CD4-positive, alpha-beta T cell (primary cell): ENCODE data around the gene CCND1. TPM values are rescaled to one million over a fixed set of nuclear protein-coding genes. Genes with fewer than 3 reads are reported as not detected.

Source experiments
- ATAC-seq: fragments of 200-7000 bp; cut with Tn5 transposase; one replicate; pipeline ENCODE4 v1.10.0; 2022; ENCODE audit warnings: mild to moderate bottlenecking; ENCODE audit not compliant: poor library complexity
- CTCF ChIA-PET: fragments of 350-600 bp; sonication (Branson Sonifier 250); formaldehyde crosslinking; loops from one replicate; lab custom pipeline; 2021; ENCODE audit warnings: antibody characterized with exemption, inconsistent platforms; lab: Charles Lee
- POLR2A ChIA-PET: fragments of 350-600 bp; sonication (Branson Sonifier 250); formaldehyde crosslinking; loops from one replicate; lab custom pipeline; 2021; ENCODE audit warnings: antibody characterized with exemption, inconsistent platforms; lab: Charles Lee
- DNase-seq, 14 experiments: peaks; one replicate each; pipeline ENCODE4 v3.0.0-alpha.2; 2013 to 2020; ENCODE audit warnings: mixed read lengths in 2 of 14
- H3K27ac ChIP-seq, 2 donors: one replicate each; pipeline versions ENCODE4 v1.5.1 to v1.7.0; 2013; ENCODE audit warnings: low read length in 2 of 2, low read depth in 1 of 2, mild to moderate bottlenecking in 1 of 2
- H3K27me3 ChIP-seq, 2 experiments: 1 replicate in 1 of 2; 2 replicates in 1 of 2; pipeline versions ENCODE4 v1.6.1 to v1.7.0; 2013; ENCODE audit warnings: low read length in 2 of 2, control low read depth in 1 of 2, mild to moderate bottlenecking in 1 of 2, moderate library complexity in 1 of 2; ENCODE audit not compliant: insufficient read depth in 2 of 2, control insufficient read depth in 1 of 2
- H3K36me3 ChIP-seq: one replicate; pipeline ENCODE4 v1.6.1; 2013; ENCODE audit warnings: low read length, control low read depth; ENCODE audit not compliant: insufficient read depth
- H3K4me1 ChIP-seq: one replicate; pipeline ENCODE4 v1.6.1; 2013; ENCODE audit warnings: low read length, control low read depth; ENCODE audit not compliant: insufficient read depth
- H3K4me3 ChIP-seq: one replicate; pipeline ENCODE4 v1.5.1; 2013; ENCODE audit warnings: mild to moderate bottlenecking, low read length, moderate library complexity
- H3K9me3 ChIP-seq, 2 experiments: 1 replicate in 1 of 2; 2 replicates in 1 of 2; pipeline versions ENCODE4 v1.6.1 to v1.7.0; 2013; ENCODE audit warnings: low read length in 2 of 2, mild to moderate bottlenecking in 2 of 2, control low read depth in 1 of 2, moderate library complexity in 1 of 2; ENCODE audit not compliant: control insufficient read depth in 1 of 2, insufficient read depth in 1 of 2
- H3K27ac Mint-ChIP-seq: one replicate; pipeline ENCODE4 v1.8.0; 2020; ENCODE audit warnings: mixed read lengths
- H3K27me3 Mint-ChIP-seq: one replicate; pipeline ENCODE4 v1.8.0; 2021; ENCODE audit warnings: mixed read lengths
- H3K36me3 Mint-ChIP-seq: one replicate; pipeline ENCODE4 v1.8.0; 2021; ENCODE audit warnings: low read depth, mixed read lengths
- H3K4me1 Mint-ChIP-seq: one replicate; pipeline ENCODE4 v1.8.0; 2021; ENCODE audit warnings: low read depth, mixed read lengths
- H3K4me3 Mint-ChIP-seq: one replicate; pipeline ENCODE4 v1.8.0; 2020; ENCODE audit warnings: mild to moderate bottlenecking, mixed read lengths
- H3K9me3 Mint-ChIP-seq: one replicate; pipeline ENCODE4 v1.8.0; 2020; ENCODE audit warnings: mixed read lengths
- CTCF ChIP-seq: fragments of 200-600 bp; IDR thresholded peaks from one replicate; pipeline ENCODE4 v1.8.0; 2022; ENCODE audit warnings: antibody characterized with exemption, mild to moderate bottlenecking
- intact Hi-C, 2 experiments: fragments of 100-400 bp; cut with DNase I in 1 of 2; cut with micrococcal nuclease in 1 of 2; formaldehyde crosslinking; loops; one replicate each; pipeline versions ENCODE4 v1.15.1 to v1.9.0; 2023 to 2025; cut with DNase I, micrococcal nuclease
- total RNA-seq, 174 experiments: library from RNA in 2 of 174; stranded (reverse) in 2 of 174; gene quantifications; one replicate each; pipeline ENCODE4 v1.2.3 and lab custom pipeline; 2021 to 2026

The CCND1 gene
- total RNA-seq, 2 experiments from 2014 or later, result 1.7 to 2.4 TPM

GRCh38 chr11:69654001-69654659, 13.2 kb downstream of the CCND1 start:
- Histone ChIP-seq H3K36me3 (no peaks in the 10 kb centered on the region), H3K4me1 (no peaks in the 10 kb centered on the region), H3K4me3 (no peak overlapping the region), H3K9me3 (no peaks in the 10 kb centered on the region), H3K27me3 (no peaks in the 10 kb centered on the region), H3K27ac (no peak overlapping the region)
- H3K4me1 Mint-ChIP-seq, result no peaks in the 10 kb centered on the region
- POLR2A ChIA-PET, result interaction anchor here (0.7 kb wide), 1 partner anchor 292 kb away, joined by 3 read pairs; no protein-coding TSS in a partner anchor
- no peak overlapping the region for H3K4me3 Mint-ChIP-seq
- intact Hi-C loops, result no loop called here
- H3K27me3 Mint-ChIP-seq, result no peaks in the 10 kb centered on the region
- ATAC-seq, result no peak
- no peak for TF ChIP-seq CTCF
- no peaks in the 10 kb centered on the region for H3K9me3 Mint-ChIP-seq
- no peak overlapping the region for H3K27ac Mint-ChIP-seq
- CTCF ChIA-PET, result no interaction called here
- H3K36me3 Mint-ChIP-seq, result peaks cover 5% of the 10 kb centered on the region
- DNase-seq, result peak in 1 of 14 experiments; percentile 17

- no peak overlapping the region for H3K27ac Mint-ChIP-seq
- CTCF ChIA-PET, result no interaction called here
- Histone ChIP-seq H3K27me3 (no peaks in the 10 kb centered on the region), H3K9me3 (no peaks in the 10 kb centered on the region), H3K4me1 (no peaks in the 10 kb centered on the region), H3K36me3 (no peaks in the 10 kb centered on the region), H3K4me3 (no peak overlapping the region), H3K27ac (no peak overlapping the region)
- POLR2A ChIA-PET, result no interaction called here
- no peaks in the 10 kb centered on the region for H3K9me3 Mint-ChIP-seq
- no peak for ATAC-seq
- no peak overlapping the region for H3K4me3 Mint-ChIP-seq
- H3K4me1 Mint-ChIP-seq, result no peaks in the 10 kb centered on the region
- H3K27me3 Mint-ChIP-seq, result no peaks in the 10 kb centered on the region
- no peak for TF ChIP-seq CTCF
- peaks cover 5% of the 10 kb centered on the region for H3K36me3 Mint-ChIP-seq
- intact Hi-C loops, result no loop called here
- DNase-seq, result peak in 1 of 14 experiments; percentile 27
Measured at GRCh38 chr11:69654660-69655478, 13.9 kb downstream of the CCND1 start.

- POLR2A ChIA-PET, result no interaction called here
- CTCF ChIA-PET, result no interaction called here
- H3K36me3 ChIP-seq, result no peaks in the 10 kb centered on the region
- no peak for TF ChIP-seq CTCF
- Mint-ChIP-seq H3K4me1 (no peaks in the 10 kb centered on the region), H3K27me3 (no peaks in the 10 kb centered on the region), H3K9me3 (no peaks in the 10 kb centered on the region), H3K36me3 (peaks cover 5% of the 10 kb centered on the region), H3K27ac (no peak overlapping the region), H3K4me3 (no peak overlapping the region)
- DNase-seq (peak in 1 of 14 experiments; percentile 27), ATAC-seq (no peak)
- intact Hi-C loops, result no loop called here
- no peak overlapping the region for H3K27ac ChIP-seq
- H3K9me3 ChIP-seq, result no peaks in the 10 kb centered on the region
- no peaks in the 10 kb centered on the region for H3K4me1 ChIP-seq
- no peak overlapping the region for H3K4me3 ChIP-seq
- no peaks in the 10 kb centered on the region for H3K27me3 ChIP-seq
Measured at GRCh38 chr11:69655479-69656428, 14.8 kb downstream of the CCND1 start.
